Keratinocyte (primary cell): Measurements from ENCODE around the gene EGFL7. TPM values are rescaled to one million over a fixed set of nuclear protein-coding genes. Genes with fewer than 3 reads are reported as not detected.

ENCODE experiments used
- DNase-seq: peaks from one replicate; pipeline ENCODE4 v3.0.0-alpha.2; 2011; ENCODE audit warnings: low read depth, missing footprints, low spot score
- FAIRE-seq: peaks from 2 replicates; lab custom pipeline; 2011; peaks lifted over from hg19 to GRCh38; lab: Jason Lieb, UNC
- H2AFZ ChIP-seq: 2 replicates; pipeline ENCODE4 v1.6.0; 2012; ENCODE audit warnings: low read length, control low read depth, inconsistent platforms; ENCODE audit not compliant: control insufficient read depth
- H3K27ac ChIP-seq: 2 replicates; pipeline ENCODE4 v1.5.1; 2011; ENCODE audit warnings: low read length; ENCODE audit not compliant: control insufficient read depth, insufficient read depth
- H3K27me3 ChIP-seq: 3 replicates; pipeline ENCODE4 v1.6.0; 2011; ENCODE audit warnings: low read length; ENCODE audit not compliant: control insufficient read depth, insufficient read depth; ENCODE audit errors: extremely low read depth
- H3K36me3 ChIP-seq, 2 experiments: 2 replicates in 1 of 2; 3 replicates in 1 of 2; pipeline ENCODE4 v1.5.1; 2011; ENCODE audit warnings: low read length in 2 of 2, mild to moderate bottlenecking in 1 of 2; ENCODE audit not compliant: control insufficient read depth in 2 of 2, insufficient read depth in 2 of 2; ENCODE audit errors: extremely low read depth in 1 of 2
- H3K4me1 ChIP-seq: 3 replicates; pipeline ENCODE4 v1.5.1; 2011; ENCODE audit warnings: low read length; ENCODE audit not compliant: control insufficient read depth, insufficient read depth; ENCODE audit errors: extremely low read depth
- H3K4me2 ChIP-seq: 3 replicates; pipeline ENCODE4 v1.6.0; 2011; ENCODE audit warnings: low read depth, low read length; ENCODE audit not compliant: control insufficient read depth, insufficient read depth; ENCODE audit errors: extremely low read depth
- H3K4me3 ChIP-seq, 3 experiments: fragments of 200-600 bp in 1 of 3; sonication (generic) in 1 of 3; 2 replicates in 2 of 3; 3 replicates in 1 of 3; pipeline ENCODE4 v1.5.1; 2011 to 2016; ENCODE audit warnings: low read length in 3 of 3, mild to moderate bottlenecking in 3 of 3, control low read depth in 2 of 3, inconsistent platforms in 1 of 3, low read depth in 1 of 3, mixed read lengths in 1 of 3, mixed run types in 1 of 3, moderate library complexity in 1 of 3; ENCODE audit not compliant: control insufficient read depth in 2 of 3, insufficient read depth in 2 of 3; ENCODE audit errors: extremely low read depth in 1 of 3
- H3K79me2 ChIP-seq: 2 replicates; pipeline ENCODE4 v1.6.0; 2012; ENCODE audit warnings: low read length; ENCODE audit not compliant: control insufficient read depth, insufficient read depth
- H3K9ac ChIP-seq: 3 replicates; pipeline ENCODE4 v1.6.0; 2011; ENCODE audit warnings: low read length; ENCODE audit not compliant: control insufficient read depth, insufficient read depth; ENCODE audit errors: extremely low read depth
- H3K9me1 ChIP-seq: 3 replicates; pipeline ENCODE4 v1.6.0; 2011; ENCODE audit warnings: low read length; ENCODE audit not compliant: control insufficient read depth, insufficient read depth; ENCODE audit errors: extremely low read depth
- H3K9me3 ChIP-seq: 2 replicates; pipeline ENCODE4 v1.5.1; 2012; ENCODE audit warnings: low read depth, low read length; ENCODE audit not compliant: control insufficient read depth
- H4K20me1 ChIP-seq: 3 replicates; pipeline ENCODE4 v1.6.0; 2011; ENCODE audit warnings: low read length; ENCODE audit not compliant: control insufficient read depth, insufficient read depth; ENCODE audit errors: extremely low read depth
- EZH2 ChIP-seq: IDR thresholded peaks from one replicate; pipeline ENCODE4 v1.6.1; 2012; ENCODE audit warnings: inconsistent platforms, mild to moderate bottlenecking, low read length, moderate library complexity
- dilution Hi-C: fragments of 300-500 bp; cut with MboI; formaldehyde crosslinking; loops from one replicate; pipeline ENCODE4 v1.7.0; 2020; ENCODE audit warnings: low sequenced_read_pairs; ENCODE audit not compliant: extremely low pct_ligation_motif_present
- polyA plus RNA-seq, 5 experiments: library from polyadenylated mRNA; depleted of rRNA in 3 of 5; stranded (reverse) in 3 of 5; stranded (forward) in 1 of 5; unstranded in 1 of 5; fragments of >200 nt; gene quantifications; 1 replicate in 1 of 5; 2 replicates in 3 of 5; 3 replicates in 1 of 5; pipeline versions ENCODE4 v1.2.1 to v1.2.3, GENCODE V29; 2011 to 2012; ENCODE audit warnings: missing spikeins in 2 of 5, low read depth in 1 of 5, low replicate concordance in 1 of 5
- TF ChIP-seq, protein P1 (sequence below), 3 experiments: IDR thresholded peaks in 1 of 3; conservative IDR thresholded peaks in 1 of 3; optimal IDR thresholded peaks in 1 of 3; 2 replicates in 2 of 3; 3 replicates in 1 of 3; pipeline versions ENCODE3 to v1.5.1; 2011; ENCODE audit warnings: low read length in 3 of 3, mild to moderate bottlenecking in 3 of 3, moderate library complexity in 2 of 3, control low read depth in 1 of 3, inconsistent platforms in 1 of 3; ENCODE audit not compliant: insufficient read depth in 2 of 3; ENCODE audit errors: extremely low read depth in 1 of 3

The EGFL7 gene
- polyA plus RNA-seq, 1 donor (not counting 4 experiments of a cell fraction or from before 2014, with no cell fraction given): 4.2 TPM

DNA sequence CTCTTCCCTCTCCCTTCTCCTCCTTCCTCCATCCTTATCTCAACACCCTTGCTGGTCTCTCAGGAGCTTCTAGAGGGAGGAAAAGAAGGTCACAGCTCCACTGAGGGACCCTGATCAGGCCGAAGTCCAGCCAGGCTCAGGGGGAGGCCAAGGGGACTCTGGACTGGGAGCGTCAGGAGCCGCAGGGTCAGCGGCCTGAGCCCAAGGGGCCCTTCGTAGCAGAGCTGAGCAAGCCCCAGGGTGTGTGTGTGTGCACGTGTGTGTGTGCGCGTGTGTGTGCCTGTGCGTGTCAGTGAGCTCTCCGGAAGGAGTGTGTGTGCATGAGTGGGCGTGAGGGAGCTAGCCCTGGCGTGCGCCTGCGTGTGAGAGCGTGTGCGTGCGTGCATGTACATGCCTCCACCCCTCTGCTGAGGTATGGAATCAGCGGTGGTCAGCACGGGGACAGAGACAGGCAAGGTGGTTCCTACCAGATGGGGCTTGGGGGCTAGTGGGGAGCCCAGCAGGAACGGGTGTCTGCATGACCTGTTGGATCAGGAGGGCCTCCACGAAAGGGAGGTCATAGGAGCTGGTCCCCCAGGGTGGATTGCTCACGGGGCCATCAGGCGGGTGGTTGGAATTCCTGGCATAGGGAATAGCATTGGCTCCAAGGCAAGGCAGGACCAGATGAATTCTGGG, 34.6 kb downstream of the EGFL7 start:
- Histone ChIP-seq H3K36me3 (no peaks in the 10 kb centered on the region), H3K9ac (no peak overlapping the region), H3K9me3 (no peaks in the 10 kb centered on the region), H3K4me3 (no peak overlapping the region), H3K4me1 (peaks cover 17% of the 10 kb centered on the region), H2AFZ (no peak overlapping the region), H3K27ac (no peak overlapping the region), H3K79me2 (no peaks in the 10 kb centered on the region), H3K27me3 (peaks cover 24% of the 10 kb centered on the region), H4K20me1 (peaks cover 5% of the 10 kb centered on the region), H3K9me1 (no peaks in the 10 kb centered on the region), H3K4me2 (no peak overlapping the region)
- TF ChIP-seq EZH2: no peak
- TF ChIP-seq, protein P1, sequence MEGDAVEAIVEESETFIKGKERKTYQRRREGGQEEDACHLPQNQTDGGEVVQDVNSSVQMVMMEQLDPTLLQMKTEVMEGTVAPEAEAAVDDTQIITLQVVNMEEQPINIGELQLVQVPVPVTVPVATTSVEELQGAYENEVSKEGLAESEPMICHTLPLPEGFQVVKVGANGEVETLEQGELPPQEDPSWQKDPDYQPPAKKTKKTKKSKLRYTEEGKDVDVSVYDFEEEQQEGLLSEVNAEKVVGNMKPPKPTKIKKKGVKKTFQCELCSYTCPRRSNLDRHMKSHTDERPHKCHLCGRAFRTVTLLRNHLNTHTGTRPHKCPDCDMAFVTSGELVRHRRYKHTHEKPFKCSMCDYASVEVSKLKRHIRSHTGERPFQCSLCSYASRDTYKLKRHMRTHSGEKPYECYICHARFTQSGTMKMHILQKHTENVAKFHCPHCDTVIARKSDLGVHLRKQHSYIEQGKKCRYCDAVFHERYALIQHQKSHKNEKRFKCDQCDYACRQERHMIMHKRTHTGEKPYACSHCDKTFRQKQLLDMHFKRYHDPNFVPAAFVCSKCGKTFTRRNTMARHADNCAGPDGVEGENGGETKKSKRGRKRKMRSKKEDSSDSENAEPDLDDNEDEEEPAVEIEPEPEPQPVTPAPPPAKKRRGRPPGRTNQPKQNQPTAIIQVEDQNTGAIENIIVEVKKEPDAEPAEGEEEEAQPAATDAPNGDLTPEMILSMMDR (optimal IDR thresholded peaks at IDR 0.05 in 1 of 3, IDR thresholded peaks at IDR 0.05 in 1 of 3, conservative IDR thresholded peaks at IDR 0.05 in 1 of 3; ENCODE audit: extremely low read depth in 1 of 3, insufficient read depth in 2 of 3, low read length in 3 of 3): no peak
- dilution Hi-C loops: no loop called here
- FAIRE-seq (no peak), DNase-seq (peak; percentile 50)

DNA sequence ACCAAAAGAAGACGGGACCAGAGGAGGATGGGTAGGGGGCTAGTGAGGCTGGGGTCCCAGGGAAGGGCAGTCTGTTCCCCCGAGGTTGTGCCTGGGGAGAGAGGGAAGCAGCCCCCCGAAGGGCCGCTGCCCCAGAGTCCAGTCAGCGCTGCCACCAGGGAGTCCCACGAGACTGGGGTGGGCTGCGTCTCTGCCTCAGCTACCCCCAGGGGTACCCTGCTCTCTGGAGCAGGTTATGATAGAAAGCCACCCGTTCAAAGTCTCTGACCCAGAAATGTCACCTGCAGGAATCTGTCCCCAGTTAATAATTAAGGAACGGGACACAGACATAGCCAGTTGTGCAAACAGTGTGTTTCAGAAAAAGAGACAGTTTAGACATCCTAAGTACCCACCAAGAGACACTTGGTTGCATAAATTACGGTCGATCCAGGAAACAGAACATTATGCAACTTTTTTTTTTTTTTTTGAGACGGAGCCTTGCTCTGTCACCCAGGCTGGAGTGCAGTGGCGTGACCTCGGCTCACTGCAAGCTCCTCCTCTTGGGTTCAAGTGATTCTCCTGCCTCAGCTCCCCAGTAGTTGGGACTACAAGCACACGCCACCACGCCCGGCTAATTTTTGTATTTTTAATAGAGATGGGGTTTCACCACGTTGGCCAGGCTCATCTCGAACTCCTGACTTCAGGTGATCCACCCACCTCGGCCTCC, 35.3 kb downstream of the EGFL7 start:
- H3K9ac ChIP-seq: no peak overlapping the region
- no peak for FAIRE-seq

More for the DNA sequence above, 35.3 kb downstream of the EGFL7 start:
- TF ChIP-seq EZH2: no peak
- TF ChIP-seq, protein P1 (optimal IDR thresholded peaks at IDR 0.05 in 1 of 3, IDR thresholded peaks at IDR 0.05 in 1 of 3, conservative IDR thresholded peaks at IDR 0.05 in 1 of 3; ENCODE audit: extremely low read depth in 1 of 3, insufficient read depth in 2 of 3, low read length in 3 of 3): no peak
- Histone ChIP-seq H3K9me1 (no peaks in the 10 kb centered on the region), H3K9me3 (no peaks in the 10 kb centered on the region), H3K27ac (no peak overlapping the region), H3K27me3 (peaks cover 24% of the 10 kb centered on the region), H2AFZ (no peak overlapping the region), H3K79me2 (no peaks in the 10 kb centered on the region), H3K4me2 (no peak overlapping the region), H3K36me3 (no peaks in the 10 kb centered on the region), H3K4me3 (no peak overlapping the region), H3K4me1 (peaks cover 17% of the 10 kb centered on the region), H4K20me1 (peaks cover 5% of the 10 kb centered on the region)
- DNase-seq: no peak
- dilution Hi-C loops: no loop called here
